ENCODE data around the gene PRR19.

Gene PRR19

GRCh38 chr19:42311657-42312056, 9.7 kb downstream of the PRR19 start:
- Histone ChIP-seq H3F3A (ENCODE audit: insufficient read depth) (no peaks in the 10 kb centered on the region), H3K9me2 (replicated peaks; ENCODE audit: insufficient read depth, low read length) (no peaks in the 10 kb centered on the region), H3K36me3 (ENCODE audit: low read length) (no peaks in the 10 kb centered on the region), H3K4me2 (ENCODE audit: low read depth, low read length, poor library complexity, severe bottlenecking) (no peak overlapping the region), H4K20me1 (ENCODE audit: low read depth, low read length) (no peaks in the 10 kb centered on the region), H3K79me2 (ENCODE audit: insufficient read depth, low read length) (no peaks in the 10 kb centered on the region), H3K27me3 (ENCODE audit: low read length) (no peaks in the 10 kb centered on the region), H3K4me3 (ENCODE audit: insufficient read depth, low read length, poor library complexity, severe bottlenecking) (no peak overlapping the region), H3K27ac (ENCODE audit: low read depth, low read length) (no peak overlapping the region), H2AFZ (ENCODE audit: low read depth, low read length, severe bottlenecking) (no peak overlapping the region), H3K9ac (ENCODE audit: low read length) (no peak overlapping the region), H3K9me3 (ENCODE audit: insufficient read depth, low read length) (no peaks in the 10 kb centered on the region)
- TF ChIP-seq CTCF (IDR thresholded peaks at IDR 0.05; ENCODE audit: insufficient read depth, low read length, poor library complexity, severe bottlenecking) (no peak), EZH2phosphoT487 (conservative IDR thresholded peaks at IDR 0.05; ENCODE audit: low read length) (no peak)

- TF ChIP-seq EZH2phosphoT487 (conservative IDR thresholded peaks at IDR 0.05; ENCODE audit: low read length): no peak
- no peak for TF ChIP-seq CTCF (IDR thresholded peaks at IDR 0.05; ENCODE audit: insufficient read depth, low read length, poor library complexity, severe bottlenecking)
- Histone ChIP-seq H3F3A (ENCODE audit: insufficient read depth) (no peaks in the 10 kb centered on the region), H3K4me3 (ENCODE audit: insufficient read depth, low read length, poor library complexity, severe bottlenecking) (no peak overlapping the region), H3K27ac (ENCODE audit: low read depth, low read length) (no peak overlapping the region), H3K9ac (ENCODE audit: low read length) (no peak overlapping the region), H4K20me1 (ENCODE audit: low read depth, low read length) (no peaks in the 10 kb centered on the region), H2AFZ (ENCODE audit: low read depth, low read length, severe bottlenecking) (no peak overlapping the region), H3K36me3 (ENCODE audit: low read length) (no peaks in the 10 kb centered on the region), H3K9me2 (replicated peaks; ENCODE audit: insufficient read depth, low read length) (no peaks in the 10 kb centered on the region), H3K4me2 (ENCODE audit: low read depth, low read length, poor library complexity, severe bottlenecking) (no peak overlapping the region), H3K27me3 (ENCODE audit: low read length) (no peaks in the 10 kb centered on the region), H3K79me2 (ENCODE audit: insufficient read depth, low read length) (no peaks in the 10 kb centered on the region), H3K9me3 (ENCODE audit: insufficient read depth, low read length) (no peaks in the 10 kb centered on the region)
These were observed 10.4 kb downstream of the PRR19 start for GRCh38 chr19:42312370-42312769.

- Histone ChIP-seq H3K27me3 (ENCODE audit: low read length) (no peaks in the 10 kb centered on the region), H4K20me1 (ENCODE audit: low read depth, low read length) (no peaks in the 10 kb centered on the region), H3K9ac (ENCODE audit: low read length) (peak within 1 kb of the TSS; percentile 45; the same call in 1 of the 2 replicates), H3F3A (ENCODE audit: insufficient read depth) (no peaks in the 10 kb centered on the region), H3K4me2 (ENCODE audit: low read depth, low read length, poor library complexity, severe bottlenecking) (peak within 1 kb of the TSS; percentile 50), H3K36me3 (ENCODE audit: low read length) (no peaks in the 10 kb centered on the region), H3K9me3 (ENCODE audit: insufficient read depth, low read length) (no peaks in the 10 kb centered on the region), H3K27ac (ENCODE audit: low read depth, low read length) (no peak within 1 kb of the TSS), H3K79me2 (ENCODE audit: insufficient read depth, low read length) (no peaks in the 10 kb centered on the region), H3K9me2 (replicated peaks; ENCODE audit: insufficient read depth, low read length) (no peaks in the 10 kb centered on the region), H3K4me3 (ENCODE audit: insufficient read depth, low read length, poor library complexity, severe bottlenecking) (peak within 1 kb of the TSS; percentile 29), H2AFZ (ENCODE audit: low read depth, low read length, severe bottlenecking) (no peak within 1 kb of the TSS)
- TF ChIP-seq EZH2phosphoT487 (conservative IDR thresholded peaks at IDR 0.05; ENCODE audit: low read length) (no peak), CTCF (IDR thresholded peaks at IDR 0.05; ENCODE audit: insufficient read depth, low read length, poor library complexity, severe bottlenecking) (no peak)
These were observed 11.3 kb downstream of the PRR19 start, which contains the start of gene TMEM145 for GRCh38 chr19:42313096-42313839. Gene TMEM145, plus strand, starts transcription at chr19:42313309. Its CDS starts 68 bp downstream, at chr19:42313377.

Data from SU-DHL-6 (cell line).